ENCODE results near the gene TNFSF15. TPM values are rescaled to one million over a fixed set of nuclear protein-coding genes. Genes with fewer than 3 reads are reported as not detected.
A peak's percentile ranks its signal among the peaks of the same experiment; 100 is the strongest.

The TNFSF15 gene
- total RNA-seq, 1 donor from 2014 or later: 8.5 TPM

GRCh38 chr9:114779352-114779845 lies 26.4 kb downstream of the TNFSF15 start:
- ATAC-seq: peak; percentile 89
- Histone ChIP-seq H3K9me3 (no peaks in the 10 kb centered on the region), H3K27me3 (no peaks in the 10 kb centered on the region), H3K4me1 (no peaks in the 10 kb centered on the region), H3K36me3 (no peaks in the 10 kb centered on the region), H3K4me3 (no peak overlapping the region), H3K27ac (no peak overlapping the region)
- TF ChIP-seq CTCF (IDR thresholded peaks at IDR 0.05): no peak
- intact Hi-C loops (cut with DNase I): no loop called here
- DNase-seq: peak; percentile 89

- ATAC-seq (no peak), DNase-seq (no peak)
- Histone ChIP-seq H3K36me3 (no peaks in the 10 kb centered on the region), H3K27me3 (no peaks in the 10 kb centered on the region), H3K4me3 (no peak overlapping the region), H3K9me3 (no peaks in the 10 kb centered on the region), H3K27ac (no peak overlapping the region), H3K4me1 (no peaks in the 10 kb centered on the region)
- intact Hi-C loops (cut with DNase I): no loop called here
- TF ChIP-seq CTCF (IDR thresholded peaks at IDR 0.05): no peak
Measured at GRCh38 chr9:114777821-114778609, 27.8 kb downstream of the TNFSF15 start.

GRCh38 chr9:114776683-114777399 lies 29.0 kb downstream of the TNFSF15 start:
- ATAC-seq: no peak
- TF ChIP-seq CTCF (IDR thresholded peaks at IDR 0.05): no peak
- no peaks in the 10 kb centered on the region for H3K4me1 ChIP-seq
- H3K36me3 ChIP-seq: no peaks in the 10 kb centered on the region
- H3K27me3 ChIP-seq: no peaks in the 10 kb centered on the region
- H3K9me3 ChIP-seq: no peaks in the 10 kb centered on the region
- H3K4me3 ChIP-seq: no peak overlapping the region
- DNase-seq: no peak
- no peak overlapping the region for H3K27ac ChIP-seq
- intact Hi-C loops (cut with DNase I): no loop called here

- ATAC-seq (no peak), DNase-seq (no peak)
- no peaks in the 10 kb centered on the region for H3K27me3 ChIP-seq
- TF ChIP-seq CTCF (IDR thresholded peaks at IDR 0.05): no peak
- H3K27ac ChIP-seq: no peak overlapping the region
- H3K9me3 ChIP-seq: no peaks in the 10 kb centered on the region
- no peak overlapping the region for H3K4me3 ChIP-seq
- intact Hi-C loops (cut with DNase I): no loop called here
- no peaks in the 10 kb centered on the region for H3K4me1 ChIP-seq
- H3K36me3 ChIP-seq: no peaks in the 10 kb centered on the region
Measured at GRCh38 chr9:114775981-114776380, 29.9 kb downstream of the TNFSF15 start.

- H3K27me3 ChIP-seq: no peaks in the 10 kb centered on the region
- no peak for TF ChIP-seq CTCF (IDR thresholded peaks at IDR 0.05)
- H3K4me1 ChIP-seq: no peaks in the 10 kb centered on the region
- H3K9me3 ChIP-seq: no peaks in the 10 kb centered on the region
- intact Hi-C loops (cut with DNase I): no loop called here
- no peak overlapping the region for H3K27ac ChIP-seq
- no peaks in the 10 kb centered on the region for H3K36me3 ChIP-seq
- no peak overlapping the region for H3K4me3 ChIP-seq
- no peak for ATAC-seq
- DNase-seq: no peak
Measured at GRCh38 chr9:114775121-114775520, 30.7 kb downstream of the TNFSF15 start.
